WTC11 (cell line): ENCODE results near the gene PPP1R2. TPM values are rescaled to one million over a fixed set of nuclear protein-coding genes. Genes with fewer than 3 reads are reported as not detected.

Source experiments
- ATAC-seq: fragments of 200-7000 bp; cut with Tn5 transposase; 2 replicates; pipeline ENCODE4 v1.10.0; 2021; ENCODE audit warnings: mild to moderate bottlenecking, moderate library complexity
- CTCF ChIA-PET: fragments of 300-600 bp; sonication (Branson Sonifier 250); formaldehyde crosslinking; loops from one replicate; lab custom pipeline; 2021; ENCODE audit warnings: antibody characterized with exemption; lab: Charles Lee
- POLR2A ChIA-PET: fragments of 350-600 bp; sonication (Branson Sonifier 250); formaldehyde crosslinking; loops from one replicate; lab custom pipeline; 2021; ENCODE audit warnings: antibody characterized with exemption; lab: Charles Lee
- DNase-seq: peaks from one replicate; pipeline ENCODE4 v3.0.0; 2021; ENCODE audit warnings: low spot score
- H3K27ac Mint-ChIP-seq: 2 replicates; pipeline ENCODE4 v1.8.0; 2021; ENCODE audit warnings: mixed read lengths
- H3K27me3 Mint-ChIP-seq: 2 replicates; pipeline ENCODE4 v1.8.0; 2021; ENCODE audit warnings: low read depth, mild to moderate bottlenecking, moderate library complexity, mixed read lengths
- H3K36me3 Mint-ChIP-seq: 2 replicates; pipeline ENCODE4 v1.8.0; 2021; ENCODE audit warnings: mixed read lengths
- H3K4me1 Mint-ChIP-seq: 2 replicates; pipeline ENCODE4 v1.8.0; 2022; ENCODE audit warnings: mixed read lengths
- H3K4me3 Mint-ChIP-seq: 2 replicates; pipeline ENCODE4 v1.8.0; 2021; ENCODE audit warnings: mild to moderate bottlenecking, moderate library complexity, mixed read lengths
- H3K9me3 Mint-ChIP-seq: 2 replicates; pipeline ENCODE4 v1.8.0; 2021; ENCODE audit warnings: mixed read lengths
- ATF3 ChIP-seq: sonication (generic); formaldehyde crosslinking; conservative IDR thresholded peaks from 2 replicates; pipeline ENCODE4 v1.8.1; 2022; ENCODE audit warnings: mild to moderate bottlenecking, missing genetic modification reagents
- ATF6 ChIP-seq: sonication (generic); formaldehyde crosslinking; IDR thresholded peaks from 2 replicates; pipeline ENCODE4 v1.8.1; 2023; ENCODE audit warnings: mild to moderate bottlenecking, missing genetic modification reagents
- ELF4 ChIP-seq: sonication (generic); formaldehyde crosslinking; IDR thresholded peaks from 2 replicates; pipeline ENCODE4 v1.8.1; 2022; ENCODE audit warnings: low read depth, mild to moderate bottlenecking, moderate library complexity, missing genetic modification reagents
- EMX1 ChIP-seq: fragments of 250-450 bp; sonication (Bioruptor Pico); IDR thresholded peaks from 2 replicates; pipeline ENCODE4 v1.8.0; 2021; ENCODE audit warnings: mild to moderate bottlenecking
- ETV6 ChIP-seq: sonication (generic); formaldehyde crosslinking; IDR thresholded peaks from 2 replicates; pipeline ENCODE4 v1.8.1; 2022; ENCODE audit warnings: mild to moderate bottlenecking, missing genetic modification reagents
- FOXK1 ChIP-seq: sonication (generic); formaldehyde crosslinking; IDR thresholded peaks from 2 replicates; pipeline ENCODE4 v1.8.0; 2022; ENCODE audit warnings: mild to moderate bottlenecking, moderate library complexity, missing genetic modification reagents
- GTF2I ChIP-seq: fragments of 250-450 bp; sonication (Bioruptor Pico); conservative IDR thresholded peaks from 2 replicates; pipeline ENCODE4 v1.4.0; 2021; ENCODE audit warnings: mild to moderate bottlenecking
- MYBL2 ChIP-seq: sonication (generic); formaldehyde crosslinking; IDR thresholded peaks from 2 replicates; pipeline ENCODE4 v1.8.1; 2023; ENCODE audit warnings: mild to moderate bottlenecking, moderate library complexity, missing genetic modification reagents
- NR1H2 ChIP-seq: sonication (generic); formaldehyde crosslinking; IDR thresholded peaks from 2 replicates; pipeline ENCODE4 v1.9.0; 2021; ENCODE audit warnings: mild to moderate bottlenecking, moderate library complexity, missing genetic modification reagents
- NR3C1 ChIP-seq: sonication (generic); formaldehyde crosslinking; conservative IDR thresholded peaks from 2 replicates; pipeline ENCODE4 v1.8.1; 2023; ENCODE audit warnings: low read depth, mild to moderate bottlenecking, missing genetic modification reagents
- OVOL2 ChIP-seq: fragments of 250-450 bp; sonication (Bioruptor Pico); IDR thresholded peaks from 2 replicates; pipeline ENCODE4 v1.9.0; 2021; ENCODE audit warnings: mild to moderate bottlenecking, borderline replicate concordance
- PRRX2 ChIP-seq: fragments of 250-450 bp; sonication (Bioruptor Pico); IDR thresholded peaks from 2 replicates; pipeline ENCODE4 v1.8.0; 2021; ENCODE audit warnings: mild to moderate bottlenecking
- SMAD3 ChIP-seq: sonication (generic); formaldehyde crosslinking; IDR thresholded peaks from 2 replicates; pipeline ENCODE4 v1.8.0; 2022; ENCODE audit warnings: missing genetic modification reagents, mild to moderate bottlenecking, borderline replicate concordance
- SOX15 ChIP-seq: fragments of 250-450 bp; sonication (Bioruptor Pico); IDR thresholded peaks from 2 replicates; pipeline ENCODE4 v1.9.0; 2021; ENCODE audit warnings: mild to moderate bottlenecking
- STAT6 ChIP-seq: sonication (generic); formaldehyde crosslinking; conservative IDR thresholded peaks from 2 replicates; pipeline ENCODE4 v1.8.1; 2023; ENCODE audit warnings: mild to moderate bottlenecking, low read depth, missing genetic modification reagents, moderate library complexity
- TEAD4 ChIP-seq: sonication (generic); formaldehyde crosslinking; IDR thresholded peaks from 2 replicates; pipeline ENCODE4 v1.8.0; 2022; ENCODE audit warnings: mild to moderate bottlenecking, missing genetic modification reagents
- total RNA-seq: library from RNA; stranded (reverse); gene quantifications from 3 replicates; pipeline ENCODE4 v1.2.3, GENCODE V29; 2021
- TF ChIP-seq, protein P1 (sequence below): sonication (generic); formaldehyde crosslinking; IDR thresholded peaks from 2 replicates; pipeline ENCODE4 v1.8.0; 2023; ENCODE audit warnings: missing genetic modification reagents, mild to moderate bottlenecking, borderline replicate concordance
- TF ChIP-seq, protein P2 (sequence below): sonication (generic); formaldehyde crosslinking; IDR thresholded peaks from 2 replicates; pipeline ENCODE4 v1.8.1; 2023; ENCODE audit warnings: mild to moderate bottlenecking, missing genetic modification reagents, moderate library complexity

The PPP1R2 gene
- total RNA-seq, 1 experiment from 2014 or later, result 28.1 TPM

- no peak for TF ChIP-seq EMX1
- no peak for TF ChIP-seq NR3C1 (CRISPR knock-in tag)
- TF ChIP-seq SOX15 (CRISPR knock-in tag), result no peak
- no peak for TF ChIP-seq OVOL2 (CRISPR knock-in tag)
- TF ChIP-seq MYBL2, result no peak
- no peak for TF ChIP-seq GTF2I (CRISPR knock-in tag)
- no peak for TF ChIP-seq PRRX2 (CRISPR knock-in tag)
- no peak for TF ChIP-seq ATF6 (CRISPR knock-in tag)
- TF ChIP-seq ETV6 (CRISPR knock-in tag), result no peak
- POLR2A ChIA-PET, result no interaction called here
- no peak overlapping the region for H3K4me3 Mint-ChIP-seq
- peaks cover 25% of the 10 kb centered on the region for H3K27me3 Mint-ChIP-seq
- H3K27ac Mint-ChIP-seq, result no peak overlapping the region
- H3K36me3 Mint-ChIP-seq, result no peaks in the 10 kb centered on the region
- ATAC-seq, result no peak
- DNase-seq, result no peak
- H3K4me1 Mint-ChIP-seq, result peaks cover 28% of the 10 kb centered on the region
- CTCF ChIA-PET, result interaction anchor here (1.5 kb wide), 1 partner anchor 269 kb away, joined by 4 read pairs; the partner anchor contains the start of gene XXYLT1
- H3K9me3 Mint-ChIP-seq, result peaks cover 5% of the 10 kb centered on the region; the same call in 1 of the 2 replicates
Measured at GRCh38 chr3:195540027-195540426, 3.1 kb downstream of the PPP1R2 start.

GRCh38 chr3:195539479-195539878, 3.6 kb downstream of the PPP1R2 start:
- ATAC-seq, result no peak
- Mint-ChIP-seq H3K4me3 (no peak overlapping the region), H3K27ac (no peak overlapping the region)
- CTCF ChIA-PET, result interaction anchor here (1.5 kb wide), 1 partner anchor 268 kb away, joined by 4 read pairs; the partner anchor contains the start of gene XXYLT1
- POLR2A ChIA-PET, result no interaction called here
- TF ChIP-seq ELF4 (CRISPR knock-in tag), result no peak
- TF ChIP-seq ATF3 (CRISPR knock-in tag), result no peak
- TF ChIP-seq, protein P1, sequence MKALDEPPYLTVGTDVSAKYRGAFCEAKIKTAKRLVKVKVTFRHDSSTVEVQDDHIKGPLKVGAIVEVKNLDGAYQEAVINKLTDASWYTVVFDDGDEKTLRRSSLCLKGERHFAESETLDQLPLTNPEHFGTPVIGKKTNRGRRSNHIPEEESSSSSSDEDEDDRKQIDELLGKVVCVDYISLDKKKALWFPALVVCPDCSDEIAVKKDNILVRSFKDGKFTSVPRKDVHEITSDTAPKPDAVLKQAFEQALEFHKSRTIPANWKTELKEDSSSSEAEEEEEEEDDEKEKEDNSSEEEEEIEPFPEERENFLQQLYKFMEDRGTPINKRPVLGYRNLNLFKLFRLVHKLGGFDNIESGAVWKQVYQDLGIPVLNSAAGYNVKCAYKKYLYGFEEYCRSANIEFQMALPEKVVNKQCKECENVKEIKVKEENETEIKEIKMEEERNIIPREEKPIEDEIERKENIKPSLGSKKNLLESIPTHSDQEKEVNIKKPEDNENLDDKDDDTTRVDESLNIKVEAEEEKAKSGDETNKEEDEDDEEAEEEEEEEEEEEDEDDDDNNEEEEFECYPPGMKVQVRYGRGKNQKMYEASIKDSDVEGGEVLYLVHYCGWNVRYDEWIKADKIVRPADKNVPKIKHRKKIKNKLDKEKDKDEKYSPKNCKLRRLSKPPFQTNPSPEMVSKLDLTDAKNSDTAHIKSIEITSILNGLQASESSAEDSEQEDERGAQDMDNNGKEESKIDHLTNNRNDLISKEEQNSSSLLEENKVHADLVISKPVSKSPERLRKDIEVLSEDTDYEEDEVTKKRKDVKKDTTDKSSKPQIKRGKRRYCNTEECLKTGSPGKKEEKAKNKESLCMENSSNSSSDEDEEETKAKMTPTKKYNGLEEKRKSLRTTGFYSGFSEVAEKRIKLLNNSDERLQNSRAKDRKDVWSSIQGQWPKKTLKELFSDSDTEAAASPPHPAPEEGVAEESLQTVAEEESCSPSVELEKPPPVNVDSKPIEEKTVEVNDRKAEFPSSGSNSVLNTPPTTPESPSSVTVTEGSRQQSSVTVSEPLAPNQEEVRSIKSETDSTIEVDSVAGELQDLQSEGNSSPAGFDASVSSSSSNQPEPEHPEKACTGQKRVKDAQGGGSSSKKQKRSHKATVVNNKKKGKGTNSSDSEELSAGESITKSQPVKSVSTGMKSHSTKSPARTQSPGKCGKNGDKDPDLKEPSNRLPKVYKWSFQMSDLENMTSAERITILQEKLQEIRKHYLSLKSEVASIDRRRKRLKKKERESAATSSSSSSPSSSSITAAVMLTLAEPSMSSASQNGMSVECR (CRISPR knock-in tag), result no peak
- no peak for TF ChIP-seq FOXK1 (CRISPR knock-in tag)
- no peak for TF ChIP-seq STAT6 (CRISPR knock-in tag)
- TF ChIP-seq TEAD4 (CRISPR knock-in tag), result no peak
- TF ChIP-seq, protein P2, sequence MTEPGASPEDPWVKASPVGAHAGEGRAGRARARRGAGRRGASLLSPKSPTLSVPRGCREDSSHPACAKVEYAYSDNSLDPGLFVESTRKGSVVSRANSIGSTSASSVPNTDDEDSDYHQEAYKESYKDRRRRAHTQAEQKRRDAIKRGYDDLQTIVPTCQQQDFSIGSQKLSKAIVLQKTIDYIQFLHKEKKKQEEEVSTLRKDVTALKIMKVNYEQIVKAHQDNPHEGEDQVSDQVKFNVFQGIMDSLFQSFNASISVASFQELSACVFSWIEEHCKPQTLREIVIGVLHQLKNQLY (CRISPR knock-in tag), result no peak
- TF ChIP-seq SMAD3, result no peak
- no peak for TF ChIP-seq NR1H2 (CRISPR knock-in tag)
- TF ChIP-seq, all 79 proteins: peak for 0
- Mint-ChIP-seq H3K4me1 (peaks cover 28% of the 10 kb centered on the region), H3K27me3 (peaks cover 20% of the 10 kb centered on the region), H3K36me3 (no peaks in the 10 kb centered on the region), H3K9me3 (peaks cover 5% of the 10 kb centered on the region; the same call in 1 of the 2 replicates)
- no peak for DNase-seq
